AG09309 (cell line): ENCODE data around the gene CCNQ.

Experiments
- DNase-seq: peaks from one replicate; pipeline ENCODE4 v3.0.0-alpha.2; 2010; ENCODE audit warnings: low read depth
- H3K4me3 ChIP-seq: 2 replicates; pipeline ENCODE4 v1.5.1; 2011; ENCODE audit warnings: mild to moderate bottlenecking, low read depth, low read length, moderate library complexity; ENCODE audit not compliant: control insufficient read depth
- CTCF ChIP-seq: IDR thresholded peaks from 2 replicates; pipeline ENCODE4 v1.5.1; 2011; ENCODE audit warnings: mild to moderate bottlenecking, low read depth, low read length, inconsistent platforms; ENCODE audit not compliant: insufficient read depth, control insufficient read depth; ENCODE audit errors: missing control alignments

Gene CCNQ

GRCh38 chrX:153573984-153574383 lies 25.0 kb downstream of the CCNQ start:
- H3K4me3 ChIP-seq = no peak overlapping the region
- TF ChIP-seq CTCF = no peak
- DNase-seq = no peak

- no peak for DNase-seq
- TF ChIP-seq CTCF = no peak
- H3K4me3 ChIP-seq = no peak overlapping the region
These were observed 26.3 kb downstream of the CCNQ start for GRCh38 chrX:153572601-153573000.

GRCh38 chrX:153571534-153571908 lies 27.4 kb downstream of the CCNQ start:
- TF ChIP-seq CTCF = no peak
- DNase-seq = no peak
- no peak overlapping the region for H3K4me3 ChIP-seq

- no peak for TF ChIP-seq CTCF
- no peak for DNase-seq
These were observed 29.5 kb downstream of the CCNQ start for GRCh38 chrX:153569475-153569874.

GRCh38 chrX:153568451-153569011 lies 30.4 kb downstream of the CCNQ start:
- DNase-seq = no peak
- no peak overlapping the region for H3K4me3 ChIP-seq
- no peak for TF ChIP-seq CTCF

More at GRCh38 chrX:153569475-153569874, 29.5 kb downstream of the CCNQ start:
- no peak overlapping the region for H3K4me3 ChIP-seq

GRCh38 chrX:153565996-153566580 lies 32.9 kb downstream of the CCNQ start:
- DNase-seq = no peak
- no peak for TF ChIP-seq CTCF
- H3K4me3 ChIP-seq = no peak overlapping the region

- no peak for DNase-seq
These were observed 34.8 kb downstream of the CCNQ start for GRCh38 chrX:153564047-153564606.

More at GRCh38 chrX:153564047-153564606, 34.8 kb downstream of the CCNQ start:
- no peak overlapping the region for H3K4me3 ChIP-seq
- no peak for TF ChIP-seq CTCF
